Lower leg skin (tissue), 4 donors: ENCODE measurements around the gene SPRED1. TPM values are rescaled to one million over a fixed set of nuclear protein-coding genes. Genes with fewer than 3 reads are reported as not detected.

Experiments
- DNase-seq, 2 donors: peaks; one replicate each; pipeline ENCODE4 v3.0.0-alpha.2; 2019; ENCODE audit warnings: low spot score in 2 of 2
- H3K4me3 ChIP-seq: fragments of 200-600 bp; sonication (generic); 2 replicates; pipeline ENCODE4 v1.5.1; 2017; ENCODE audit warnings: mild to moderate bottlenecking, low read depth; ENCODE audit not compliant: poor library complexity, severe bottlenecking
- CTCF ChIP-seq, 3 donors: fragments of 450-650 bp; IDR thresholded peaks; one replicate each; pipeline ENCODE4 v1.5.1; 2016; ENCODE audit warnings: antibody characterized with exemption in 3 of 3, mild to moderate bottlenecking in 3 of 3, moderate library complexity in 2 of 3
- POLR2A ChIP-seq, 2 donors: fragments of 450-650 bp; IDR thresholded peaks; one replicate each; pipeline ENCODE4 v1.6.1; 2016 to 2017; ENCODE audit warnings: antibody characterized with exemption in 2 of 2, mild to moderate bottlenecking in 1 of 2, moderate library complexity in 1 of 2
- WGBS, 2 donors: methylation state at CpG; one replicate each; pipeline ENCODE4 v1.1.5; 2018; 5-methylcytosine and 5-hydroxymethylcytosine counted together
- intact Hi-C: fragments of 100-400 bp; cut with DNase I; formaldehyde crosslinking; loops from one replicate; pipeline ENCODE4 v1.15.0; 2023; ENCODE audit warnings: low total_unique reads
- total RNA-seq, 4 donors: library from RNA; depleted of rRNA; stranded (reverse); fragments of >200 nt; gene quantifications; one replicate each; pipeline ENCODE4 v1.1.0, GENCODE V29; 2016

Gene SPRED1
- total RNA-seq, 4 donors from 2014 or later: 8.8 to 14.8 (median 11.5) TPM

- no peak for DNase-seq
- no peak for TF ChIP-seq POLR2A (IDR thresholded peaks at IDR 0.05)
- no peak for TF ChIP-seq CTCF (IDR thresholded peaks at IDR 0.05)
- H3K4me3 ChIP-seq: no peak overlapping the region
- intact Hi-C loops: no loop called here
Measured at GRCh38 chr15:38211249-38211648, 41.4 kb upstream of the SPRED1 start.

GRCh38 chr15:38211811-38212210 is 40.8 kb upstream of the SPRED1 start:
- no peak overlapping the region for H3K4me3 ChIP-seq
- 79 to 85% methylated on average over 4 of the region's 4 CpGs for WGBS, 2 donors
- DNase-seq: no peak
- intact Hi-C loops: no loop called here
- no peak for TF ChIP-seq POLR2A (IDR thresholded peaks at IDR 0.05)
- TF ChIP-seq CTCF (IDR thresholded peaks at IDR 0.05): no peak

DNA sequence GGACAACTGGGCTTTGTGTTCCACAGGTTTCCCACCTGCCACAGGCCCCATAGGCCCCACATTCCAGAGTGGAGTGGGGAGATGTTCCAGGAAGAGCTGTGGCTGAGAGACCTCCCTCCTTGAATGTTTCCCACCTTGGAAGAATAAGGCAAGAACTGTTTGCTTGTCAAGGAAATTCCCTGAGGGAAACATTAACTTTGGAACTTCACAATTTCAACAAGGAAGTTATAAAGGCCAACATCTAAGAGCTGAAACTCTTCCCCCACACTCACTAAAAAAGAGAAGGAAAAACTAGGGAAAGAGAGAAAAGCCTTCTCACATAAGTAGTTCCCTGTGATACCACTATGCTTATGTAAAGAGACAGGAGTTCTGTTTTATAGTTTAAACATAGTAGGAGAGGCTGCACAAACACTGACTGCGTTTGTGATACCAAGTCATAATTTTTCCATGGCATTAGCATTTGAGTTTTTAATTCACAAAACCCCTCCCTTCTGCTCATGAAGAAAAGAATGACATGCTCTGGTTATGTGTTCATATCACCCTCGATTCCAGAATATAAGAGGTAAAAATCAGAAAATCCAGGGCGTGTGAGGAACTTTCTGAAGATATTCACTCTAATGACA is 39.8 kb upstream of the SPRED1 start:
- WGBS, 2 donors: 62 to 70% methylated on average over 3 of the region's 3 CpGs
- no peak for DNase-seq
- TF ChIP-seq POLR2A (IDR thresholded peaks at IDR 0.05) (no peak), CTCF (IDR thresholded peaks at IDR 0.05) (no peak)
- intact Hi-C loops: no loop called here
- H3K4me3 ChIP-seq: no peak overlapping the region

GRCh38 chr15:38213356-38213755 is 39.3 kb upstream of the SPRED1 start:
- DNase-seq: no peak
- intact Hi-C loops: no loop called here
- TF ChIP-seq POLR2A (IDR thresholded peaks at IDR 0.05) (no peak), CTCF (IDR thresholded peaks at IDR 0.05) (no peak)
- 95 to 98% methylated on average over 2 of the region's 2 CpGs for WGBS, 2 donors
- H3K4me3 ChIP-seq: no peak overlapping the region

GRCh38 chr15:38215707-38216106 is 36.9 kb upstream of the SPRED1 start:
- H3K4me3 ChIP-seq: no peak overlapping the region
- intact Hi-C loops: no loop called here
- TF ChIP-seq CTCF (IDR thresholded peaks at IDR 0.05): no peak
- TF ChIP-seq POLR2A (IDR thresholded peaks at IDR 0.05): no peak
- 79 to 89% methylated on average over 1 of the region's 1 CpG for WGBS, 2 donors
- no peak for DNase-seq

DNA sequence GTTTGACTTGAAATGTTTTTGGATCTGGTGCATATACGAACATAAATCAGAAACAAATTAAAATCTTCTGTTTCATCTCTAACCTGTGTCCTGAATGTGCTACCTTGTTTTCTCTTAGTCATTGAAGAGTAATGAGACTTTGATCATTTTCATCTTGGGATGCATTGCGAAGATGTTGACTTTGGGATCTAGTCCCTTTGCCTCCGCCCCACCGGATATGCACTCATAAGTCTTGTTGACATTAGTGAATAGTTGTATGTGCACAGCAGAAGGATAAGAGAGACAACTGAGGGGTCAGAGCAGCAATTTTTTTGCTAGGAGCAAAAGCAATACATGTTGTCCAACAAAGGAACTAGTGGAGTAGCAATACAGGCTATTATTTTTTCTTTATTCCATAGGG is 35.9 kb upstream of the SPRED1 start:
- DNase-seq: no peak
- TF ChIP-seq POLR2A (IDR thresholded peaks at IDR 0.05) (no peak), CTCF (IDR thresholded peaks at IDR 0.05) (no peak)
- intact Hi-C loops: no loop called here
- 66 to 73% methylated on average over 4 of the region's 4 CpGs for WGBS, 2 donors
- H3K4me3 ChIP-seq: no peak overlapping the region
